Activated CD8-positive, alpha-beta memory T cell treated with anti-CD3 and anti-CD28 coated beads for 4 hours (primary cell): ENCODE data around the gene PHC3.
"Not testable (repeated sequence)": the region's sequence is repeated elsewhere in the genome, so short reads cannot be mapped to it uniquely, and the experiment has no call there.

Source experiments
- DNase-seq, 2 donors: peaks; one replicate each; pipeline ENCODE4 v3.0.0-alpha.2; 2020; ENCODE audit warnings: low read depth in 2 of 2

Gene PHC3

GRCh38 chr3:170128977-170129431, 52.5 kb downstream of the PHC3 start:
- no peak for DNase-seq

GRCh38 chr3:170128259-170128976, 53.1 kb downstream of the PHC3 start:
- no peak for DNase-seq

- no peak for DNase-seq
Measured at GRCh38 chr3:170117134-170117533, 64.4 kb downstream of the PHC3 start.

GRCh38 chr3:170114165-170114564, 67.4 kb downstream of the PHC3 start:
- DNase-seq, result not testable (repeated sequence)

- no peak for DNase-seq
Measured at GRCh38 chr3:170111147-170111771, 70.3 kb downstream of the PHC3 start.

- DNase-seq, result no peak
Measured at GRCh38 chr3:170109579-170110293, 71.8 kb downstream of the PHC3 start.

- no peak for DNase-seq
Measured at GRCh38 chr3:170108955-170109354, 72.6 kb downstream of the PHC3 start.

- DNase-seq, result no peak
Measured at GRCh38 chr3:170107941-170108340, 73.6 kb downstream of the PHC3 start.

- no peak for DNase-seq
Measured at GRCh38 chr3:170102431-170102830, 79.1 kb downstream of the PHC3 start.

GRCh38 chr3:170100944-170101343, 80.6 kb downstream of the PHC3 start:
- DNase-seq, result no peak

GRCh38 chr3:170098753-170099152, 82.8 kb downstream of the PHC3 start:
- DNase-seq, result no peak

- DNase-seq, result no peak
Measured at GRCh38 chr3:170096342-170096741, 85.2 kb downstream of the PHC3 start.

- DNase-seq, result no peak
Measured at GRCh38 chr3:170095771-170096170, 85.8 kb downstream of the PHC3 start.

- DNase-seq, result no peak
Measured at GRCh38 chr3:170092907-170093306, 88.6 kb downstream of the PHC3 start.

GRCh38 chr3:170090601-170090981, 90.9 kb downstream of the PHC3 start:
- DNase-seq, result no peak

GRCh38 chr3:170089862-170090600, 91.5 kb downstream of the PHC3 start:
- no peak for DNase-seq

GRCh38 chr3:170085396-170085795, 96.1 kb downstream of the PHC3 start:
- DNase-seq, result no peak

GRCh38 chr3:170083343-170083742, 98.2 kb downstream of the PHC3 start:
- no peak for DNase-seq

GRCh38 chr3:170081079-170081741, 100.3 kb downstream of the PHC3 start:
- DNase-seq, result no peak

- DNase-seq, result no peak
Measured at GRCh38 chr3:170080605-170081004, 100.9 kb downstream of the PHC3 start.

- DNase-seq, result no peak
Measured at GRCh38 chr3:170079536-170080165, 101.9 kb downstream of the PHC3 start.
